Measurements from ENCODE around the gene C3.
A peak's percentile ranks its signal among the peaks of the same experiment; 100 is the strongest.

C3 gene

DNA sequence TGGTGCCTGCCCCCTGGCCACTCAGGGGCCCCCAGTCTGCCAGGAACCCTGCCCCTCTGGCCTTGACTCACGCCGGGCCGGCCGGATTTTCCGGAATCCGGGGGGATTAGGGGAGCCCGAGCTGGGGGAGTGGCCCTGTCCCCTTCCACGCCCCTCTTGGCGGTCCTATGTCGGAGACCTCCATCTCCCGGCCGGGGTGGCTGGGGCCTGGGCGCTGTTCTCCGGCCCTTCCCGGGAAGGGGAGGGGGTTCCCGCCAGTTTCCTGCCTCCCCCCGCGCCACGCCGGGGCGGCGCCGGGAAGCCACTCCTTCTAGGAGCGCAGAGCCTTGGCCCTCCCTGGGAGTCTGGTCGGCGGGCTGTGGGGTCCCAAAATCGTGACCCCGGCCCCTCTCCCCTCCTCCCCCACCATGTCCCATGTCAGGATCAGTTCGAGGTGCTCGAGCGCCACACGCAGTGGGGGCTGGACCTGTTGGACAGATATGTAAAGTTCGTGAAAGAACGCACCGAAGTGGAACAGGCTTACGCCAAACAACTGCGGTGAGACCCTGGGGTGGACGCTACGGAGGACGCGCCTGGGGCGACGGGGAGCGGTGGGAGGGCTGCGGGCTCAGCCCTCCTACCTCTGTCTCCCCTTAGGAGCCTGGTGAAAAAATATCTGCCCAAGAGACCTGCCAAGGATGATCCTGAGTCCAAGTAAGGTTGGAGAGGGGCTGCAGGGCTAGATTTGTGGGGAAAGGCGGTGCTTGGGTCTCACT is 20.3 kb upstream of the C3 start:
- no peaks in the 10 kb centered on the region for H3K27me3 ChIP-seq (ENCODE audit: insufficient read depth, low read depth, severe bottlenecking)
- peak overlapping the region; percentile 67 for H3K4me3 ChIP-seq (ENCODE audit: low read depth, low read length)
- peaks cover 31% of the 10 kb centered on the region for H3K36me3 ChIP-seq
- TF ChIP-seq, protein P1, sequence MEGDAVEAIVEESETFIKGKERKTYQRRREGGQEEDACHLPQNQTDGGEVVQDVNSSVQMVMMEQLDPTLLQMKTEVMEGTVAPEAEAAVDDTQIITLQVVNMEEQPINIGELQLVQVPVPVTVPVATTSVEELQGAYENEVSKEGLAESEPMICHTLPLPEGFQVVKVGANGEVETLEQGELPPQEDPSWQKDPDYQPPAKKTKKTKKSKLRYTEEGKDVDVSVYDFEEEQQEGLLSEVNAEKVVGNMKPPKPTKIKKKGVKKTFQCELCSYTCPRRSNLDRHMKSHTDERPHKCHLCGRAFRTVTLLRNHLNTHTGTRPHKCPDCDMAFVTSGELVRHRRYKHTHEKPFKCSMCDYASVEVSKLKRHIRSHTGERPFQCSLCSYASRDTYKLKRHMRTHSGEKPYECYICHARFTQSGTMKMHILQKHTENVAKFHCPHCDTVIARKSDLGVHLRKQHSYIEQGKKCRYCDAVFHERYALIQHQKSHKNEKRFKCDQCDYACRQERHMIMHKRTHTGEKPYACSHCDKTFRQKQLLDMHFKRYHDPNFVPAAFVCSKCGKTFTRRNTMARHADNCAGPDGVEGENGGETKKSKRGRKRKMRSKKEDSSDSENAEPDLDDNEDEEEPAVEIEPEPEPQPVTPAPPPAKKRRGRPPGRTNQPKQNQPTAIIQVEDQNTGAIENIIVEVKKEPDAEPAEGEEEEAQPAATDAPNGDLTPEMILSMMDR (IDR thresholded peaks at IDR 0.05; ENCODE audit: low read depth, low read length) = no peak
- peak; percentile 88 for DNase-seq
- no peaks in the 10 kb centered on the region for H3K9me3 ChIP-seq (ENCODE audit: severe bottlenecking)
- peak overlapping the region; percentile 70 for H3K27ac ChIP-seq

DNA sequence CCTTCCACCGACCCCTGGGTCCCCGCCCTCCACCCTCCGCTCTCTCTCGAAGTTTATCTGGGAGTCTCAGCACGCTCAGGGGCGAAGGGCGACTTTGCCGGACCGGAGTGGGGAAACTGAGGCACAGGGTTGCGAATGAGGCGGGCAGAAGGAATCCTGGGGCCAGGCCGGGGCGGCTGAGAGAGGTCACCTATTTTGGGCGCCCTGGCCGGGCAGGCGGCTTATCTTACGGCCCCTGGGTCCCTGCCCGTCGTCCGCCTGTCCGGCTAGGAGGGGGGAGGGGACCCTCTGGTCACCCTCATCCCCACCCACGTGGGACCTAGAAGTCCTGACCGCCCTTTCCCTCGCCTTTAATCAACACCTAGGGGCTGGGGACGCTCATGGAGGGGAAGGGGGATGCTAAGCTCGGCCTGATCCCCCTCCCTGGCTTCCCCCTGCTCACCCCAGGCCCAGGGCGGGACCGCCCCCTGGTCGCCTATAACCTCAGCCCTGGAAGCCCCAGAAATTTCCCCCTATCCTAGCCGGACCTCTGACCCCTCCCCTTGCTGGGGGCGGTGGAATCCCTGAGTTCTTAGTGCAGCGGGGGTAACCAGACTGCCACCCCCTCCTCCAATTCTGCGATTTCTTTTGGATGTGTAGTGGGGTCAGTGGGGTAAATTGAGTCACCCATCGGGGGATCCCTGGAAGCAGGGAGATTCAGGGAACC is 19.6 kb upstream of the C3 start:
- H3K27ac ChIP-seq = peak overlapping the region; percentile 70

DNA sequence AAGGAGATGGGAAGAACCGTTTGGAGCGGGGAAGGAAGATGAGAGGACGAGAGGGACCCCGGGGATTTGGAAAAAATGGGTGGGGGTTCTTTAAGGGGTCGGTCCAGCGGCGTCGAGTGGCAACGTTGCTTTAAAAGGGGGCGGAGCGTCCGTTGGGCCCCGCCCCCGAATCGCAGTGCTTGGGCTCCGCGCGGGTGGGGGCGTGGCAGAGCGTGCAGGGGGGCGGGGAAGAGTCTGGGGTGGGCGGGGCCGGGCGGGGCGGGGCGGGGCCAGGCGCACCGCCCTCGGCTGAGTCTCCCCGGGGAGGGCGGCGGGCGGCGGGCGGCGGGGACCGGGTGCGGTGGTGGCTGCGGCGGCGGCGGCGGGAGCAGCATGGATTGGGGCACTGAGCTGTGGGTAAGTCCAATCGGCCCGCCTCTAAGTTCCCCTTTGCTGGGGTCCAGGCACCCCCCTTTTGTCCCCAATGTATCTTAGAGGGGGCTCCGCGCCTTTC is 19.0 kb upstream of the C3 start, which contains the start of gene TRIP10:
TSS of gene TRIP10 (plus strand) at position 291 of the 493 bp plus-strand sequence. CDS start at position 373, 82 bp downstream.
- peaks cover 20% of the 10 kb centered on the region for H3K36me3 ChIP-seq
- TF ChIP-seq, protein P1 (IDR thresholded peaks at IDR 0.05; ENCODE audit: low read depth, low read length) = no peak
- H3K27ac ChIP-seq = peak within 1 kb of the TSS; percentile 89
- no peaks in the 10 kb centered on the region for H3K27me3 ChIP-seq (ENCODE audit: insufficient read depth, low read depth, severe bottlenecking)
- peak; percentile 70 for DNase-seq
- no peaks in the 10 kb centered on the region for H3K9me3 ChIP-seq (ENCODE audit: severe bottlenecking)
- peak within 1 kb of the TSS; percentile 75 for H3K4me3 ChIP-seq (ENCODE audit: low read depth, low read length)

More for the DNA sequence above, 19.6 kb upstream of the C3 start:
- no peaks in the 10 kb centered on the region for H3K27me3 ChIP-seq (ENCODE audit: insufficient read depth, low read depth, severe bottlenecking)
- peak overlapping the region; percentile 67 for H3K4me3 ChIP-seq (ENCODE audit: low read depth, low read length)
- DNase-seq = peak; percentile 37
- H3K36me3 ChIP-seq = peaks cover 26% of the 10 kb centered on the region
- H3K9me3 ChIP-seq (ENCODE audit: severe bottlenecking) = no peaks in the 10 kb centered on the region
- TF ChIP-seq, protein P1 (IDR thresholded peaks at IDR 0.05; ENCODE audit: low read depth, low read length) = no peak

DNA sequence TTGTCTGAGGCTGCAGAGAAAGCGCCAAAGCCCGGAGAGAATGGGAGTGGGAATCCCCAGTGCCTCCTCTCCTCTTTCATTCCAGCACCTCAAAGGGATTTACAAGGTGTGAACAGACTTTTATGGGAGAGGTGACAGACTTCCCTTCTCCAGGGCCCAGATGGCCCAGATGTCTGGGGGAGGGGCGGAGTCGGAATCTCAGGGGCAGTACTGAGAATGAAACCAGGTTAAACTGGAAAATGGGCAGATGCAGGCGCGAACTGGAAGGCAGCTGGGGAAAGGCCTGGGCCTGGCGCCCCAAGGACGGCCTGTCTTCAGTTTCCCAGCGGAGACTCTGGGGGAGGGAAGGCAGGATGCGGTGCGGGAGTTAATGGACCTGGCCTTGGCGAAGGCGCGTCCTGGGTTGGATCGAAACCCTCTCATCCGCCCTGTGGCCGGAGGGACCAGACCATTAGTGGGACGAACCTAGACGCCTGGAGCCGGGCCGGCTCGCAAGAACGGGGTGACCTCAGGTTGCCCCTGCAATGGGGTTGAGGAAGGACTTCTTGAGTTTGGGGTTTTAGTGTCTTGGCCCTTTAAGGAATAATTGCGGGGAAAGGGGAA is 18.4 kb upstream of the C3 start:
- H3K27me3 ChIP-seq (ENCODE audit: insufficient read depth, low read depth, severe bottlenecking) = no peaks in the 10 kb centered on the region
- peaks cover 14% of the 10 kb centered on the region for H3K36me3 ChIP-seq
- H3K27ac ChIP-seq = peak overlapping the region; percentile 89
- H3K4me3 ChIP-seq (ENCODE audit: low read depth, low read length) = peak overlapping the region; percentile 75
- peak; percentile 87 for DNase-seq
- TF ChIP-seq, protein P1 (IDR thresholded peaks at IDR 0.05; ENCODE audit: low read depth, low read length) = no peak
- H3K9me3 ChIP-seq (ENCODE audit: severe bottlenecking) = no peaks in the 10 kb centered on the region

DNA sequence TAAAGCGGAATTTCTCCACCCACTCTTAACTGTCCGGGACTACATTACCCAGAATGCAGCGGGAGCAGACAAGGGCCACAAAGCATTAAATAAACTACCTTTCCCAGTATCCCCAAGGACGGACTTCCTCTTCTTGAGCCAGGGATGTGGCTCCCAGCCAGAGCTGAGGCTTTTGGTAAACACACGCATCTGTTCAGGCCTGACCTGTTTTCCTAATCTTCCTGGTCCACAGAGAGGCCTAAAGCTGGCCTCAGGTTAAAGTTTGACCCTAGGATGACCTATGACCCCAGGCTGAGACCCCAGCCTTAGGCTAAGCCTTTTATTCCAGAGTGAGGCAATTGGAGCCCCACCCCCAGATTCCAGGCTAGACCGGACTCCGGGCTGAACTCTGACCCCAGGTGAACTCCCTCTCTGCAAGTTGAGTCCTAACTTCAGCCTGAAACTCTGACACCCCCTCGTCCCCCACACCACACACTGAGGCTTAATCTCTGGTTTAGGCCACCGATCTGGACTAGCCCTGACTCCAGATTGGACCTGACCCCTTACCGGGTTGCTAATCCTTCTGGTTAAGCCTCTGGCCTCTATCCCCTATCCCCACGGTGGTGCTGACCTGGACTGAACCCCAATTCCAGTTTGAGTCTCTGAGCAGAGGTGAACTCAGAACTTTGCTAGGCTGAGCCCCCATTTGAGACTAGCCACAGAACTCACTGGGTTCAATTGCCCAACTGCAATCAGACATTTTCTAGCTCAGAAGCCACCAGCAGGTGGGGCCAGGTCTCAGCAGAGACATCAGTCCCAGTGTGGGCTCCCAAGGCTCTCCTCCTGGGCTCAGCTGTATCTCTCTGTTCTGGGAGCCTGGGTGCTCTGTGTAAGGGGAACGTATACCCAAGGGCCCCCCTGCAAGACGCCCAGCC is 17.7 kb upstream of the C3 start:
- peak overlapping the region; percentile 89 for H3K27ac ChIP-seq
- peak; percentile 83 for DNase-seq
- H3K4me3 ChIP-seq (ENCODE audit: low read depth, low read length) = peak overlapping the region; percentile 75
- peaks cover 9% of the 10 kb centered on the region for H3K36me3 ChIP-seq
- TF ChIP-seq, protein P1 (IDR thresholded peaks at IDR 0.05; ENCODE audit: low read depth, low read length) = peak; percentile 75
- no peaks in the 10 kb centered on the region for H3K9me3 ChIP-seq (ENCODE audit: severe bottlenecking)
- no peaks in the 10 kb centered on the region for H3K27me3 ChIP-seq (ENCODE audit: insufficient read depth, low read depth, severe bottlenecking)
